ENCODE results near the gene ACTN4. TPM values are rescaled to one million over a fixed set of nuclear protein-coding genes. Genes with fewer than 3 reads are reported as not detected.

Gene ACTN4
- total RNA-seq, 4 donors from 2014 or later: 191 to 479 (median 365) TPM

DNA sequence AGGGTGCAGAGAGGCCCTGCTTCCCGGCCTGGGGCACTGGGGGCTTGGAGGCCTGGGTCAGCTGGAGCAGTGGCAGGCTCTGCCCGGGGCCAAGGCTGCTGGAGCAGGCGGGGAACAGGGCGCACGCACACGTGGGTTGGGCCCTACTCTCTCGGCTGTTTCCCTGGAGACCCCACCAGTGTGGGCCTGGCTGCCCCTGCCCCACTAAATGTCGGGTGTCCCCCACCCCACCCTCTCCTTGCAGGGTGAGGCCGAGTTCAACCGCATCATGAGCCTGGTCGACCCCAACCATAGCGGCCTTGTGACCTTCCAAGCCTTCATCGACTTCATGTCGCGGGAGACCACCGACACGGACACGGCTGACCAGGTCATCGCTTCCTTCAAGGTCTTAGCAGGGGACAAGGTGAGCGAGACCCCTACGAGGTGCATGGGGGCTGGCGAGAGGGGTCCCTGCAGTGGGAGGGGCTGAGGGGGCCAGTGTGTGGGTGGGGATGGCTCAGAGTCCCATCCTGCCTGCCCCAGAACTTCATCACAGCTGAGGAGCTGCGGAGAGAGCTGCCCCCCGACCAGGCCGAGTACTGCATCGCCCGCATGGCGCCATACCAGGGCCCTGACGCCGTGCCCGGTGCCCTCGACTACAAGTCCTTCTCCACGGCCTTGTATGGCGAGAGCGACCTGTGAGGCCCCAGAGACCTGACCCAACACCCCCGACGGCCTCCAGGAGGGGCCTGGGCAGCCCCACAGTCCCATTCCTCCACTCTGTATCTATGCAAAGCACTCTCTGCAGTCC, 81.5 kb downstream of the ACTN4 start:
- no peak for DNase-seq
- no peaks in the 10 kb centered on the region for H3K27me3 ChIP-seq
- TF ChIP-seq, protein P1, sequence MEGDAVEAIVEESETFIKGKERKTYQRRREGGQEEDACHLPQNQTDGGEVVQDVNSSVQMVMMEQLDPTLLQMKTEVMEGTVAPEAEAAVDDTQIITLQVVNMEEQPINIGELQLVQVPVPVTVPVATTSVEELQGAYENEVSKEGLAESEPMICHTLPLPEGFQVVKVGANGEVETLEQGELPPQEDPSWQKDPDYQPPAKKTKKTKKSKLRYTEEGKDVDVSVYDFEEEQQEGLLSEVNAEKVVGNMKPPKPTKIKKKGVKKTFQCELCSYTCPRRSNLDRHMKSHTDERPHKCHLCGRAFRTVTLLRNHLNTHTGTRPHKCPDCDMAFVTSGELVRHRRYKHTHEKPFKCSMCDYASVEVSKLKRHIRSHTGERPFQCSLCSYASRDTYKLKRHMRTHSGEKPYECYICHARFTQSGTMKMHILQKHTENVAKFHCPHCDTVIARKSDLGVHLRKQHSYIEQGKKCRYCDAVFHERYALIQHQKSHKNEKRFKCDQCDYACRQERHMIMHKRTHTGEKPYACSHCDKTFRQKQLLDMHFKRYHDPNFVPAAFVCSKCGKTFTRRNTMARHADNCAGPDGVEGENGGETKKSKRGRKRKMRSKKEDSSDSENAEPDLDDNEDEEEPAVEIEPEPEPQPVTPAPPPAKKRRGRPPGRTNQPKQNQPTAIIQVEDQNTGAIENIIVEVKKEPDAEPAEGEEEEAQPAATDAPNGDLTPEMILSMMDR (IDR thresholded peaks at IDR 0.05): no peak
- TF ChIP-seq POLR2A (IDR thresholded peaks at IDR 0.05): no peak
- intact Hi-C loops (cut with DNase I): no loop called here
- H3K4me1 ChIP-seq: peaks cover 13 to 23% of the 10 kb centered on the region in 2 donors
- 83 to 94% methylated on average over 16 to 18 of the region's 37 CpGs for WGBS, 2 donors
- no peaks in the 10 kb centered on the region for H3K9me3 ChIP-seq
- no peak overlapping the region for H3K27ac ChIP-seq
- no peak overlapping the region for H3K4me3 ChIP-seq (replicated peaks in 1 of 3)
- peaks cover 58 to 60% of the 10 kb centered on the region in 2 donors for H3K36me3 ChIP-seq

DNA sequence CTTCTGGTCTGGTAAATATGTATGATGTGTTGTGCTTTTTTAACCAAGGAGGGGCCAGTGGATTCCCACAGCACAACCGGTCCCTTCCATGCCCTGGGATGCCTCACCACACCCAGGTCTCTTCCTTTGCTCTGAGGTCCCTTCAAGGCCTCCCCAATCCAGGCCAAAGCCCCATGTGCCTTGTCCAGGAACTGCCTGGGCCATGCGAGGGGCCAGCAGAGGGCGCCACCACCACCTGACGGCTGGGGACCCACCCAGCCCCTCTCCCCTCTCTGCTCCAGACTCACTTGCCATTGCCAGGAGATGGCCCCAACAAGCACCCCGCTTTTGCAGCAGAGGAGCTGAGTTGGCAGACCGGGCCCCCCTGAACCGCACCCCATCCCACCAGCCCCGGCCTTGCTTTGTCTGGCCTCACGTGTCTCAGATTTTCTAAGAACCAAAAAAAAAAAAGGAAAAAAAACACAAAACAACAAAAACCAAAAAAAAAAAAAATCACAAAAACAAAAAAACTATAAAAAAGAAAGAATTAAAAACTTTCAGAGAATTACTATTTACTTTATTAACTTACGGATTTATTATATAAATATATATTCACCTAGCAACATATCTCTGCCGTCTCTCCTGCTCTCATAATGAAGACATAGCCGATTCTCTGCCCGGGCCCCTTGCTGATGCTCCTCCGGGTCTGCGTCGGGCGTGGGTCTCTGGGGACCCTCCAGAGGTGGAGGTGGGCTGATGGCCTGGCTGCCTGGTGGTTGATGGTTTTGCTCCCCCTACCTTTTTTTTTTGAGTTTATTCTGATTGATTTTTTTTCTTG, 82.4 kb downstream of the ACTN4 start:
- peak; percentile 57 to 58 for DNase-seq
- 82 to 84% methylated on average over 14 to 17 of the region's 17 CpGs for WGBS, 2 donors
- TF ChIP-seq POLR2A (IDR thresholded peaks at IDR 0.05): no peak
- TF ChIP-seq, protein P1 (IDR thresholded peaks at IDR 0.05): peak; percentile 53 to 84 (median 62)
- no peak overlapping the region for H3K4me3 ChIP-seq (replicated peaks in 1 of 3)
- H3K27ac ChIP-seq: peak overlapping the region in 1 of 3 donors; percentile 35
- no peaks in the 10 kb centered on the region for H3K27me3 ChIP-seq
- intact Hi-C loops (cut with DNase I): loop anchor here (5.0 kb wide), 1 partner anchor 83 kb away; the partner anchor contains the start of gene ACTN4
- H3K9me3 ChIP-seq: no peaks in the 10 kb centered on the region
- peaks cover 13 to 24% of the 10 kb centered on the region in 2 donors for H3K4me1 ChIP-seq
- H3K36me3 ChIP-seq: peaks cover 49 to 51% of the 10 kb centered on the region in 2 donors

DNA sequence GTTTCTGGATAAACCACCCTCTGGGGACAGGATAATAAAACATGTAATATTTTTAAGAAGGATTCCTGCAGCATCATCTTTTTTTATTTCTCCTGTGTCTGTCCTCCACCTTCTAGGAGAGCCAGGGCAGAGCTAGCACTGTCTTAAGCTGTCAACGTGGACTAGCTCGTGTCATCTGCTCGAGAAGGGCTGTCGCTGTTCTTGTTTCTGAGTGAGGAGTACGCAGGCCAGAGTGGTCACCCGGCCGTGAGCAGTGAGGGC, 83.0 kb downstream of the ACTN4 start:
- peaks cover 44 to 45% of the 10 kb centered on the region in 2 donors for H3K36me3 ChIP-seq

DNA sequence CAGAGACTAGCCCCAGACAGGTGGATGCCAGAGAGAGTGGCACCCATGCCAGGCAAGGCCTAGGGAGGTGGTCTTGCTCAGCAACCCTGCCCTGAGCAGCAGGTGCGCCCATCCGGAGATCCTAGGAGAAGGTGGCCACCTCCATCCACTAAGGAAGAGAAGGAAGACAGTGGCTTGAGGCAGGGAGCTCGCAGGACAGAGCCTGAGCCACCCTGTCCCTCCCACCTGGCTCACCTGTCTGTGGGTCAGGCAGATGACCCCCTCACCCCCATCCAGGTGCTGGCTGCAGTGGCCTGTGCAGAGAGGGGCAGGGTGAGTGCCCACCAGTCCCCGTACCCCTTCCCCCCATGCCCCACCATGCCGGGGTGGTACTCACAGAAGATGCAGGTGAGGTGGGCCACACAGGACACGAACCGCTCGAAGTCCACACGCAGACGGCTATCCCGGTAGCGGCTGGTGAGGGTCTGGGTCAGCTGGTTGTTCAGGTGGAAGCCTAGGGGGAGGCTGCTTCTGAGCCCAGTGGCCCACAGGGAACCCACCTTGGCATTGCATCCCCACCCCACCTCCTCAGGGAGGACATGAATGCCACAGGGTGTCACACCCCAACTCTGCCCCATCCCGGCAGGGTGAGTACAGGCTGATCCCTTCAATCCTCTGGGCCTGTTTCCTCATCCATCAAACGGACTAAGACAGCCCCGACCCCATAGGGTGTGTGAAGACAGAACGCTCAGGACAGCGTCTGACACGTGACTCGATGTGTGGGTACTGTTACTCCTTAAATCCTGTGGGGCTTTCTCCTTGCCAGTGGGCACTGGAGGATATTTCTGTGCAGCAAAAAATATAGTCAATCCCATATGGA, 83.5 kb downstream of the ACTN4 start:
- no peak for DNase-seq
- Histone ChIP-seq H3K4me3 (replicated peaks in 1 of 3) (no peak overlapping the region), H3K4me1 (peaks cover 13 to 24% of the 10 kb centered on the region in 2 donors), H3K27me3 (no peaks in the 10 kb centered on the region), H3K27ac (peak overlapping the region; percentile 35 to 71 (median 65)), H3K36me3 (peaks cover 38 to 40% of the 10 kb centered on the region in 2 donors), H3K9me3 (no peaks in the 10 kb centered on the region)
- intact Hi-C loops (cut with DNase I): loop anchor here (5.0 kb wide), 1 partner anchor 84 kb away; the partner anchor contains the start of gene ACTN4
- TF ChIP-seq, protein P1 (IDR thresholded peaks at IDR 0.05): no peak
- no peak for TF ChIP-seq POLR2A (IDR thresholded peaks at IDR 0.05)
- WGBS, 2 donors: 94 to 97% methylated on average over 9 to 13 of the region's 19 CpGs

More for the DNA sequence above, 83.0 kb downstream of the ACTN4 start:
- Histone ChIP-seq H3K9me3 (no peaks in the 10 kb centered on the region), H3K4me3 (replicated peaks in 1 of 3) (no peak overlapping the region), H3K4me1 (peaks cover 13 to 24% of the 10 kb centered on the region in 2 donors), H3K27me3 (no peaks in the 10 kb centered on the region), H3K27ac (peak overlapping the region in 1 of 3 donors; percentile 35)
- TF ChIP-seq, protein P1 (IDR thresholded peaks at IDR 0.05): no peak
- no peak for TF ChIP-seq POLR2A (IDR thresholded peaks at IDR 0.05)
- intact Hi-C loops (cut with DNase I): loop anchor here (5.0 kb wide), 1 partner anchor 83 kb away; the partner anchor contains the start of gene ACTN4
- WGBS, 2 donors: 95% methylated on average over 7 of the region's 7 CpGs
- no peak for DNase-seq
